ENCODE results near the gene RABGAP1.

The RABGAP1 gene

GRCh38 chr9:122955961-122956360 is 15.1 kb downstream of the RABGAP1 start:
- TF ChIP-seq CTCF (IDR thresholded peaks at IDR 0.05; ENCODE audit: low read depth, low read length): no peak

GRCh38 chr9:122961139-122961538 is 20.3 kb downstream of the RABGAP1 start:
- Histone ChIP-seq H3K27me3 (ENCODE audit: insufficient read depth, low read depth, severe bottlenecking) (no peaks in the 10 kb centered on the region), H3K36me3 (peaks cover 49% of the 10 kb centered on the region), H3K27ac (no peak overlapping the region), H3K9me3 (ENCODE audit: severe bottlenecking) (no peaks in the 10 kb centered on the region), H3K4me3 (ENCODE audit: low read depth, low read length) (no peak overlapping the region)
- no peak for DNase-seq
- no peak for TF ChIP-seq CTCF (IDR thresholded peaks at IDR 0.05; ENCODE audit: low read depth, low read length)

More at GRCh38 chr9:122955961-122956360, 15.1 kb downstream of the RABGAP1 start:
- no peak overlapping the region for H3K4me3 ChIP-seq (ENCODE audit: low read depth, low read length)
- no peaks in the 10 kb centered on the region for H3K9me3 ChIP-seq (ENCODE audit: severe bottlenecking)
- H3K27ac ChIP-seq: no peak overlapping the region
- no peaks in the 10 kb centered on the region for H3K27me3 ChIP-seq (ENCODE audit: insufficient read depth, low read depth, severe bottlenecking)
- peaks cover 25% of the 10 kb centered on the region for H3K36me3 ChIP-seq
- no peak for DNase-seq

- no peak for DNase-seq
- H3K9me3 ChIP-seq (ENCODE audit: severe bottlenecking): no peaks in the 10 kb centered on the region
- H3K4me3 ChIP-seq (ENCODE audit: low read depth, low read length): no peak overlapping the region
- peaks cover 24% of the 10 kb centered on the region for H3K36me3 ChIP-seq
- no peak for TF ChIP-seq CTCF (IDR thresholded peaks at IDR 0.05; ENCODE audit: low read depth, low read length)
- H3K27ac ChIP-seq: no peak overlapping the region
- H3K27me3 ChIP-seq (ENCODE audit: insufficient read depth, low read depth, severe bottlenecking): no peaks in the 10 kb centered on the region
Measured at GRCh38 chr9:122975196-122975595, 34.4 kb downstream of the RABGAP1 start.

GRCh38 chr9:122978601-122979000 is 37.8 kb downstream of the RABGAP1 start:
- Histone ChIP-seq H3K36me3 (peaks cover 2% of the 10 kb centered on the region; the same call in 1 of the 2 replicates), H3K9me3 (ENCODE audit: severe bottlenecking) (no peaks in the 10 kb centered on the region), H3K4me3 (ENCODE audit: low read depth, low read length) (no peak overlapping the region), H3K27me3 (ENCODE audit: insufficient read depth, low read depth, severe bottlenecking) (no peaks in the 10 kb centered on the region), H3K27ac (no peak overlapping the region)
- no peak for DNase-seq
- TF ChIP-seq CTCF (IDR thresholded peaks at IDR 0.05; ENCODE audit: low read depth, low read length): no peak

- no peak for TF ChIP-seq CTCF (IDR thresholded peaks at IDR 0.05; ENCODE audit: low read depth, low read length)
- no peak for DNase-seq
- Histone ChIP-seq H3K27me3 (ENCODE audit: insufficient read depth, low read depth, severe bottlenecking) (no peaks in the 10 kb centered on the region), H3K27ac (no peak overlapping the region), H3K36me3 (peaks cover 56% of the 10 kb centered on the region), H3K4me3 (ENCODE audit: low read depth, low read length) (no peak overlapping the region), H3K9me3 (ENCODE audit: severe bottlenecking) (no peaks in the 10 kb centered on the region)
Measured at GRCh38 chr9:122986010-122986409, 45.2 kb downstream of the RABGAP1 start.

GRCh38 chr9:122988141-122988540 is 47.3 kb downstream of the RABGAP1 start:
- no peak for TF ChIP-seq CTCF (IDR thresholded peaks at IDR 0.05; ENCODE audit: low read depth, low read length)

More at GRCh38 chr9:122988141-122988540, 47.3 kb downstream of the RABGAP1 start:
- Histone ChIP-seq H3K4me3 (ENCODE audit: low read depth, low read length) (no peak overlapping the region), H3K9me3 (ENCODE audit: severe bottlenecking) (no peaks in the 10 kb centered on the region), H3K36me3 (peaks cover 69% of the 10 kb centered on the region), H3K27ac (no peak overlapping the region), H3K27me3 (ENCODE audit: insufficient read depth, low read depth, severe bottlenecking) (no peaks in the 10 kb centered on the region)
- no peak for DNase-seq

Measured in WERI-Rb-1 (cell line).